HG02763 (cell line): ENCODE data around the gene FANCD2OS.
"Not testable (repeated sequence)": the region's sequence is repeated elsewhere in the genome, so short reads cannot be mapped to it uniquely, and the experiment has no call there.

ENCODE experiments used
- ATAC-seq: cut with Tn5 transposase; IDR thresholded peaks from one replicate; pipeline ENCODE4 v1.9.1; 2021; ENCODE audit warnings: mild to moderate bottlenecking, moderate library complexity; ENCODE audit not compliant: unreplicated experiment

FANCD2OS gene

DNA sequence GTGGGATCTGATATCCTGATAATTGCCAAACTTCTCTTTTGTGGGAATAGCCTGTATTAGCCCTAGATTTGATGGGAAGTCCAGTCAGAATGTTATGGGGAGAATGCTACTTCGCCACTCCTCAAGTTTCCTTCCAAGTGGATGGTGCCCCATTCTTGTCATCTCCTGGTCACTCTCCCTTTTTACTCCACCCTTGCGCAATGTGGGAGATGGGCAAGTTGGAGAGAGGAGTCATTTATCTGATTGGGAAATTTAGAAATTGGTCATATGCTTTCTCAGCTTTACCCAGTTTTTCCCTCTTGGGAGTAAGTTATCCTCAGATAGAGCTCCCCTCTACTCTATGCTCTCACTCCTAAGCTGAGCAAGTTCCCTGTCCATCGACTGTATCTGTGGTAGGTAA lies 14.4 kb downstream of the FANCD2OS start:
- no peak for ATAC-seq

DNA sequence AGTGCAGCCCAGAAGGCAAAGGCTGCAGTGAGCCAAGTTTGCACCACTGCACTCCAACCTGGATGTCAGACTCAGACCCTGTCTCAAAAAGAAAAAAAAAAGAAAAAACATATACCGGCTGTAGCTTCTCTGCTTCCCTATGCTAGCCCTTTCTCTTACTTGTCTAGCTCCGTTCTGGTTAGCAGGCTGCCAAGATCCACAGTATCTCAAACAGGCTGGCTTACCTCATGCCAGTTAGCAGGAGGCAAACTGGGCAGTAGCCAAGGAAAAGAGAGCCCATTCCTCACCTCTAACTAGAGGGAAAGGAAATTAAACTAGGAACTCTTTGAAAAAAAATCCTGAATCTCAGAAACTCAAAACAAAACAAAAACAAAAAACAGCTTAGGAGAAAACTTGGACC lies 16.7 kb downstream of the FANCD2OS start:
- ATAC-seq, result not testable (repeated sequence)

DNA sequence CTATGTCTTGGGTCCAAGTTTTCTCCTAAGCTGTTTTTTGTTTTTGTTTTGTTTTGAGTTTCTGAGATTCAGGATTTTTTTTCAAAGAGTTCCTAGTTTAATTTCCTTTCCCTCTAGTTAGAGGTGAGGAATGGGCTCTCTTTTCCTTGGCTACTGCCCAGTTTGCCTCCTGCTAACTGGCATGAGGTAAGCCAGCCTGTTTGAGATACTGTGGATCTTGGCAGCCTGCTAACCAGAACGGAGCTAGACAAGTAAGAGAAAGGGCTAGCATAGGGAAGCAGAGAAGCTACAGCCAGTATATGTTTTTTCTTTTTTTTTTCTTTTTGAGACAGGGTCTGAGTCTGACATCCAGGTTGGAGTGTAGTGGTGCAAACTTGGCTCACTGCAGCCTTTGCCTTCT lies 17.3 kb downstream of the FANCD2OS start:
- not testable (repeated sequence) for ATAC-seq

DNA sequence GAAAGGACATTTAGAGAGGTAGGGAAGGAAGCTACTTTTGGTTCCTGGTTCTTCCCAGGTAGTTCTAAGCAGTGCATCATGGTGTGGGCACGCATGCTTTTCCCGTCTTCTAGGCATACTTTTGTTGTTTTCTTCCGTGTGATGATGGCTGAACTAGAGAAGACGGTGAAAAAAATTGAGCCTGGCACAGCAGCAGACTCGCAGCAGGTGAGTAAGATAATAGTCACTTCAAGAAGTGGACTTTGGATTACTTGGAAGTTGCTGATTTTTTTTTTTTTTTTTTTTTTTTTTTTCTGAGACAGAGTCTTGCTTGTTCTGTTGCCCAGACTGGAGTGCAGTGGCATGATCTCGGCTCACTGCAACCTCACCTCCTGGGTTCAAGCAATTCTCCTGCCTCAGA lies 17.9 kb downstream of the FANCD2OS start:
- ATAC-seq, result no peak

DNA sequence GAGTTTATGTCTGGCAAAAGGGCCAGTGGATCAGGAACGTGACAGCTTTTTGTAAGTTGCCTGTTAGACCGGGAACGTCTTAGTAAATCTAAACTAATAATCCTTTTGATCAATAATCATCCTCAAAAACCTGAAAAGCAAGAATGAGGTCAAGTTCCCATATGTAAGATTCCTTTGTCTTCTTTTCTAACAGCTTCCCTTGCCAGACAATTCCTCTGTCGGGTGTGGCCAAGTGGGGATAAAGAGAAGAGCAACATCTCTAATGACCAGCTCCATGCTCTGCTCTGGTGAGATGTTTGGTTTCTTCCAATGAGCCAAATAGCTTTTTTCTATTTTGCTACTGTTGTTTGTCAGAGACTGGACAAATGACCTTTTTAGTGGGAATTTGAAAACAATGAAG lies 19.8 kb downstream of the FANCD2OS start:
- ATAC-seq, result no peak

DNA sequence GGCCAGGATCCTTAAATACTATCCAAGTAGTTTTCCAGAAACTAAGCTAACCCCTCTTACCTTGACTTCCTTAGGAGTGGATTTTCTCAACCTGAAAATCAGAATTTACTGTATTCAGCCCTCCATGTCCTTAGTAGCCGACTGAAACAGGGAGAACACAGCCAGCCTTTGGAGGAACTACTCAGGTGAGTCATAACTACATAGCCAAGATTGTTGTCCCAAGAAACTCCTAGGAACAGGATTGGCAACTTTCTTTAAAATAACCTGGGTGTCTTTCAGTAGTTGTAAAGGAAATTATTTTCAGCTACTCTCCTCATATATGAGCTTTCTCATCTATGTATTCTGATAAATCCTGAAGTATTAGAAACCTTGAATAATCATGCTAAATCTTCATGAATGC lies 22.3 kb downstream of the FANCD2OS start:
- ATAC-seq, result no peak

DNA sequence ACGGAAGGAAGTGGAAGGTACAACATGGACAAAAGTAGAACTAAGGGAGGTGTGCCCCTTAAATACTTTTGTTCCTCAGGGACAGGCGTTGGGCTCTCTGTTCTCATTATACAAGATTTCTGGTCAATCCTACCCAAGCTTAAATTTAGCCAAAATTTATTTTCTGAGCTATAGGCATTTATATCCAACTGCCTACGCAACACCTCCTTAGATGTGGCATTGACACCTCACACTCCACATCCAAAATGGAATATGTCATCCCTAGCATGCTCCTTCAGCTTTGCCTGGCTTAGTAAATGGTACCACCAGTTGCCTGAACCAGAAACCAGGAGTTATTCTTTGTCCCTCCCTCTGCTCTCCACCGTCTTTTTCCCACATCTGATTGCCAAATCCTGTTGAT lies 26.2 kb downstream of the FANCD2OS start:
- ATAC-seq, result no peak

DNA sequence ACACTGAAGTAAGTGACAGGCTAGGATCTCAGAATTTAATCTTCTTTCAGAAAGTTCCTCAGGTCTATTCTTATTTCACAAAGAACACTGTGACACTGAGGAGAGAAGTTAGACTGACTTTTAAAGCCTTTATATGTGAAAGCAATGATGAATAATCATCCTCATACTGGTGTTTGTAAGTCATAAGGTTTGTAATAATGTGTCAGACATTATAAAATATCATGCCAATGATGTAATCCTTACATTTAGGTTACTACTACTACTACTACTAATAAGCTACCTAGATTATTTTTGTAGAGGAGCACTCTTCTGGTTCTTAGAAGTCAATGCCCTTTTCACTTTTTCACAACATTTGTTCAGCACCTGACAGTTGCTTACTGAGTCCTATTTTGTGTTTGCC lies 33.4 kb downstream of the FANCD2OS start:
- ATAC-seq, result no peak

DNA sequence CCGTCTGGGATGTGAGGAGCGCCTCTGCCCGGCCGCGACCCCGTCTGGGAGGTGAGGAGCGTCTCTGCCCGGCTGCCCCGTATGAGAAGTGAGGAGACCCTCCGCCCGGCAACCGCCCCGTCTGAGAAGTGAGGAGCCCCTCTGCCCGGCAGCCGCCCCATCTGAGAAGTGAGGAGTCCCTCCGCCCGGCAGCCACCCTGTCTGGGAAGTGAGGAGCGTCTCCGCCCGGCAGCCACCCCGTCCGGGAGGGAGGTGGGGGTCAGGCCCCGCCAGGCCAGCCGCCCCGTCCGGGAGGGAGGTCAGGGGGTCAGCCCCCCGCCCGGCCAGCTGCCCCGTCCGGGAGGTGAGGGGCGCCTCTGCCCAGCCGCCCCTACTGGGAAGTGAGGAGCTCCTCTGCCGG lies 38.0 kb downstream of the FANCD2OS start:
- ATAC-seq, result not testable (repeated sequence)

DNA sequence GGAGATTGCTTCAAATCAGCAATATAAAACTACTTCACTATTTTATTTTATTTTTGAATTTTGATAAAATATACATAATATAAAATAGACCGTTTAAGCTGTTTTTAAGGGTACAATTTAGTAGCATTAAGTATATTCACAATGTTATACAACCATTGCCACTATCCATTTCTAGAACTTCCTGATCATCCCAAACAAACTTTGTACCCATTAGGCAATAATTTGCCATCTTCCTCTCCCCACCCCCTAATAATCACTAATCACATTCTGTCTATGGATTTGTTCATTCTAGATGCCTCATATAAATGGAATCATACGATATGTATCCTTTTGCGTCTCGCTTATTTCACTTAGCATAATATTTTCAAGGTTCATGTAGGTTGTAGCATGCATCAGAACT lies 53.0 kb downstream of the FANCD2OS start:
- no peak for ATAC-seq
